ENCODE data around the gene ERP27. TPM values are rescaled to one million over a fixed set of nuclear protein-coding genes. Genes with fewer than 3 reads are reported as not detected.

The ERP27 gene
- total RNA-seq, 1 donor from 2014 or later: 12.4 TPM

GRCh38 chr12:14896521-14897169 is 41.7 kb downstream of the ERP27 start:
- Mint-ChIP-seq H3K36me3 (peaks cover 4% of the 10 kb centered on the region), H3K9me3 (peaks cover 9% of the 10 kb centered on the region), H3K4me1 (ENCODE audit: unreplicated experiment) (peaks cover 8% of the 10 kb centered on the region), H3K4me3 (no peak overlapping the region), H3K27ac (no peak overlapping the region), H3K27me3 (peaks cover 3% of the 10 kb centered on the region)
- no peak for TF ChIP-seq CTCF (conservative IDR thresholded peaks at IDR 0.05)
- no peak for DNase-seq (ENCODE audit: extremely low spot score, unreplicated experiment)

- TF ChIP-seq CTCF (conservative IDR thresholded peaks at IDR 0.05): no peak
- H3K27ac Mint-ChIP-seq: no peak overlapping the region
- no peaks in the 10 kb centered on the region for H3K36me3 Mint-ChIP-seq
- peaks cover 12% of the 10 kb centered on the region for H3K4me1 Mint-ChIP-seq (ENCODE audit: unreplicated experiment)
- peaks cover 4% of the 10 kb centered on the region for H3K9me3 Mint-ChIP-seq
- no peak for DNase-seq (ENCODE audit: extremely low spot score, unreplicated experiment)
- H3K4me3 Mint-ChIP-seq: no peak overlapping the region
- peaks cover 3% of the 10 kb centered on the region for H3K27me3 Mint-ChIP-seq
Observed at GRCh38 chr12:14893506-14894250, 44.7 kb downstream of the ERP27 start.

DNA sequence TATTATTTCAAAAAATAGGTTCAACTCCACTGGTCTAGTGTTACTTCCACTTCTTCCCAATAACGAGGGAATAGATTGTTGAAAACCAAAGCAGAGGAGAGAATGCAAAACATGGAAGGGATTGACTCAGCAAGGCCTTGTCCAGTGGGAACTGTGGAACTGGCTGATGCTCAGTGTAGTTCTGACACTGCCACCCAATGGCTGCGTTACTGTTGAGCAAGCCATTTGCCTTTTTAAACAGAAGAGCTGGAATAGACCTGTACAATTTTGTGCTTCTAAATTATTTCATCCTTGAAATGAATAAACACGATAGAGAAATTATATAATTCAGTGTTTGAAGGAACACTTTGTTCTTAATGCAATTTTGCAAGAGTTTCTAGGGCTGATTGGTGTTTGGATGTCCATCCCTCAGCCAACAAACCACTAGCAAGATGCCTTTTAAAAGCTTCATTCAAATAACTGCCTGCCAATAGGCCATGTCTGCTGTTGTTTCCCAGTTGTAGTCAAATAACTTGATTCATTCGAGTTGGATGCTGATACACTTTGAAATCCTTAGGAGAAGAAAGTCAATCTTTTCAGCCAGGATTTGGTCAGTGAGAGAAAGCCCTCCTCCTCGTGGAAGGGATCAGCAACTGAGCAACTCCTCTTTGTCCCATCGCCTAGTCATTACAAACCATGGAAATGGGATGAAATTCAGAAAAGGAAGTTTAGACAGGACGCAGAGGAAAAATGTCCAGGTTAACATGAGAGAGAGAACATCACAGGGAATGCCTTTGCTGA is 45.4 kb downstream of the ERP27 start:
- no peak for DNase-seq (ENCODE audit: extremely low spot score, unreplicated experiment)
- TF ChIP-seq CTCF (conservative IDR thresholded peaks at IDR 0.05): no peak
- Mint-ChIP-seq H3K4me1 (ENCODE audit: unreplicated experiment) (peaks cover 12% of the 10 kb centered on the region), H3K27ac (no peak overlapping the region), H3K4me3 (peak overlapping the region; percentile 28), H3K9me3 (peaks cover 4% of the 10 kb centered on the region), H3K27me3 (peaks cover 3% of the 10 kb centered on the region), H3K36me3 (no peaks in the 10 kb centered on the region)

DNA sequence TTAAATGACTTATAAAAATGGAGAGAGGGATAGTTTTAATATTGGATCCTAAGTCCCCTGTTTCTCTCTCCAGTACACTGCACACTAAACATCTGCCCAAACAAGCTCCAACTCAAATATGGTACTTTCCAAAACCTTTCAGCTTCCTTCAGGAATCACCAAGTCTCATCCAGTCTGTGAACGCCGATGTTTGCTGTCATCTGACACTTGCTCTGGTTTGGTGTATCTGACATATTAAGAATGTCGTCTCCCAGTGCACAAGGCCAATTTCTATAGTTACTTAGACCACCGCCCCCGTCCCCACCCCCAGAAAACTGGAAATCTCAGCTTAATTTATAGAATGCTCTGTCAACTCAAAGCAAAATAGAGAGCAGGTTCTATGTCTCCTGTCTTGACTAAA is 47.6 kb downstream of the ERP27 start:
- no peak for TF ChIP-seq CTCF (conservative IDR thresholded peaks at IDR 0.05)
- no peak overlapping the region for H3K4me3 Mint-ChIP-seq
- H3K36me3 Mint-ChIP-seq: peaks cover 7% of the 10 kb centered on the region
- no peak for DNase-seq (ENCODE audit: extremely low spot score, unreplicated experiment)
- peaks cover 20% of the 10 kb centered on the region for H3K4me1 Mint-ChIP-seq (ENCODE audit: unreplicated experiment)
- H3K9me3 Mint-ChIP-seq: peaks cover 10% of the 10 kb centered on the region
- H3K27me3 Mint-ChIP-seq: peaks cover 11% of the 10 kb centered on the region
- H3K27ac Mint-ChIP-seq: no peak overlapping the region

GRCh38 chr12:14886271-14886670 is 52.1 kb downstream of the ERP27 start:
- peaks cover 7% of the 10 kb centered on the region for H3K27me3 Mint-ChIP-seq
- peaks cover 6% of the 10 kb centered on the region for H3K9me3 Mint-ChIP-seq
- H3K27ac Mint-ChIP-seq: peak overlapping the region; percentile 27
- peaks cover 7% of the 10 kb centered on the region for H3K36me3 Mint-ChIP-seq
- no peak for DNase-seq (ENCODE audit: extremely low spot score, unreplicated experiment)
- H3K4me3 Mint-ChIP-seq: peak overlapping the region; percentile 5
- TF ChIP-seq CTCF (conservative IDR thresholded peaks at IDR 0.05): no peak
- peaks cover 22% of the 10 kb centered on the region for H3K4me1 Mint-ChIP-seq (ENCODE audit: unreplicated experiment)

All from type B pancreatic cell (in vitro differentiated cells).